Measurements from ENCODE around the gene TTLL8. TPM values are rescaled to one million over a fixed set of nuclear protein-coding genes. Genes with fewer than 3 reads are reported as not detected.

The TTLL8 gene
- total RNA-seq, 4 donors from 2014 or later = not detected

DNA sequence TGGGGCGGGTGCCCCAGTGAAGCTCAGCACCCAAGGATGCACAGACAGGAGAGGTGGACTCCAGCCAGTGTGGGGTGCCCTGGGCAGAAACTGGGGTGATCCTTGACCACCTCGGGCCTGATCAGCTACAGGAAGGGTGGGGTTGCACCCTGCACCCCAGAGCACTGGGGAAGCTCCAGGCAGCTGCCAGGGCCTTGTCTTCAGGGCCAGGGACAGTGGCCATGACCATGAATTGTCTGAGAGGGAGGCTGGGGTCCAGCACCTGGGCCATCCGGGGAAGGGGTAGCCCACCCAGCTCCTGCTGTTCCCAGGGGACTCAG is 63.1 kb downstream of the TTLL8 start:
- DNase-seq (ENCODE audit: extremely low spot score) = no peak
- Histone ChIP-seq H3K4me1 (peaks cover 5 to 19% (median 17%) of the 10 kb centered on the region in 4 donors), H3K4me3 (no peak overlapping the region), H3K27me3 (peaks cover 0 to 35% (median 6%) of the 10 kb centered on the region in 4 donors), H3K9me3 (peaks cover 0 to 23% (median 11%) of the 10 kb centered on the region in 4 donors), H3K36me3 (no peaks in the 10 kb centered on the region), H3K27ac (replicated peaks in 1 of 4) (no peak overlapping the region)
- intact Hi-C loops (cut with DNase I) = no loop called here
- TF ChIP-seq EP300 (IDR thresholded peaks at IDR 0.05) (no peak), POLR2AphosphoS5 (IDR thresholded peaks at IDR 0.05) (no peak), POLR2A (IDR thresholded peaks at IDR 0.05; ENCODE audit: low read depth) (no peak)
- TF ChIP-seq, protein P1, sequence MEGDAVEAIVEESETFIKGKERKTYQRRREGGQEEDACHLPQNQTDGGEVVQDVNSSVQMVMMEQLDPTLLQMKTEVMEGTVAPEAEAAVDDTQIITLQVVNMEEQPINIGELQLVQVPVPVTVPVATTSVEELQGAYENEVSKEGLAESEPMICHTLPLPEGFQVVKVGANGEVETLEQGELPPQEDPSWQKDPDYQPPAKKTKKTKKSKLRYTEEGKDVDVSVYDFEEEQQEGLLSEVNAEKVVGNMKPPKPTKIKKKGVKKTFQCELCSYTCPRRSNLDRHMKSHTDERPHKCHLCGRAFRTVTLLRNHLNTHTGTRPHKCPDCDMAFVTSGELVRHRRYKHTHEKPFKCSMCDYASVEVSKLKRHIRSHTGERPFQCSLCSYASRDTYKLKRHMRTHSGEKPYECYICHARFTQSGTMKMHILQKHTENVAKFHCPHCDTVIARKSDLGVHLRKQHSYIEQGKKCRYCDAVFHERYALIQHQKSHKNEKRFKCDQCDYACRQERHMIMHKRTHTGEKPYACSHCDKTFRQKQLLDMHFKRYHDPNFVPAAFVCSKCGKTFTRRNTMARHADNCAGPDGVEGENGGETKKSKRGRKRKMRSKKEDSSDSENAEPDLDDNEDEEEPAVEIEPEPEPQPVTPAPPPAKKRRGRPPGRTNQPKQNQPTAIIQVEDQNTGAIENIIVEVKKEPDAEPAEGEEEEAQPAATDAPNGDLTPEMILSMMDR (IDR thresholded peaks at IDR 0.05) = no peak
- no CpG with 5 or more reads among the region's 3 CpGs for WGBS

DNA sequence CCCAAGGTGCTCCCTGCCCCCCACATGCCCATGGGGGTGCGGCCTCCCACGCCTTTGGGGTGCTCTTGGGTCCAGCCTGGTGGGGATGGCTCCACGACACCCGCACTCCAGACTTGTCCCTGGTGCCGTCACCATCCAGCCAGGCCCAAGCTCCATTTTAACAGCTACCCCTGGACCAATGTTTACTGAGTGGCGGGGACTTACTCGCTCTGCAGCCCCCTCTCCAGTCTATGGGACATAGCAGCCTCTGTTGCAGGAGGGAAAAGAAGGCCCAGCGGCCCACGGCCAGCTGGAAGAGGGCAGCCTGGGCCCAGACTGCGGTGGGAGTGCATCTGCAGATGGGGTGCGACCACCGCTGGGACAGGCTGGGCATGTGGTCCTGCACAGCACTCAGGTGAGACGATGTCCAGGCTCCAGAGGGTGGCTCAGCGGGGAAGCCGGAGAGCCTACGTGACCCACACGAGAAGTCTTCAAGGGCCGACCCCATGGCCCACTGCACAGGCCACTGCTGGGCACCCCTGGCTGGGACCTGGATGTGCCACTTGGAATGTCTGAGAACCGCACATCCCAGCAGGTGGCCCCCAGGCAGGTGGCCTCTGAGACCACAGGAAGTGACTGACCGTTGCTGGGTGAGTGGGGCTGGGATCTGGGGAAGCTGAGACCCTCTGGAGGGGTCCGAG is 63.6 kb downstream of the TTLL8 start:
- peaks cover 0 to 30% (median 2%) of the 10 kb centered on the region in 4 donors for H3K27me3 ChIP-seq
- 93% methylated on average over 10 of the region's 21 CpGs for WGBS
- H3K9me3 ChIP-seq = peaks cover 0 to 23% (median 11%) of the 10 kb centered on the region in 4 donors
- H3K4me3 ChIP-seq = no peak overlapping the region
- no peak for DNase-seq (ENCODE audit: extremely low spot score)
- TF ChIP-seq POLR2A (IDR thresholded peaks at IDR 0.05; ENCODE audit: low read depth) = no peak
- TF ChIP-seq, protein P1 (IDR thresholded peaks at IDR 0.05) = no peak
- no peak for TF ChIP-seq POLR2AphosphoS5 (IDR thresholded peaks at IDR 0.05)
- no peak for TF ChIP-seq EP300 (IDR thresholded peaks at IDR 0.05)
- no peak overlapping the region for H3K27ac ChIP-seq (replicated peaks in 1 of 4)
- H3K4me1 ChIP-seq = peaks cover 3 to 14% (median 13%) of the 10 kb centered on the region in 4 donors
- H3K36me3 ChIP-seq = no peaks in the 10 kb centered on the region
- intact Hi-C loops (cut with DNase I) = loop anchor here (5.0 kb wide), 1 partner anchor 62 kb away; no protein-coding TSS in a partner anchor

DNA sequence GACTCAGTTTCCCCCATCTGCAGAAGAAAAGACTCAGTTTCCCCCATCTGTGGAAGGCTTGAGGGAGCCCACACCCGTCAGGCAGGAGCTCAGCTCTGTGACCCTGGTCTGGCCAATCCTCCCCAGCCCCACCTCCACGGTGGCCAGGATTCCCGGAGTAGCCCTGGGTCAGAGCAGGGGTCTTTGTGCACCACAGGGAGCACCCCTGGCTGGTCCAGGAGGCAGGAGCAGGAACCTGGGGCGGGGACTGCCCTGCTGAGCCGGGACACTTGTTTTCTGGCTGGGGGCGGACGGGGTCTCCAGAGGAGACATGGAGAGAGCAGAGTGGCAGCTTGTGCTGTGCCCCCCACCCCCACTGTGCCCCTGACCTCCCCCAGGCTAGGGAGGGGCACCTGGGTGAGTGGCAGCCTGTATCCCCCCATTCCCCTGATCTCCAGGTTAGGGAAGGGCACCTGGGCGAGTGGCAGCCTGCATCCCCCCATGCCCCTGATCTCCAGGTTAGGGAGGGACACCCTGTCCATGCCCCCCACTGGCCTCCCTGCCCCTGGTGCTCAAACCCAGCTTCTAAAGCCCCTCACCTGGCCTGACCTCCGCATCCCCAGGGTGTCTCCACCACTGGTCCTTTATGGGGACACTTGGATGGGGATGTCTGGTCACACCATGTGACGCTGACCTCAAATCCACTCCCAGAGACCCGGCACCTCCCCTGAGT is 64.3 kb downstream of the TTLL8 start:
- WGBS = 61% methylated on average over 7 of the region's 11 CpGs
- no peak overlapping the region for H3K4me3 ChIP-seq
- TF ChIP-seq POLR2AphosphoS5 (IDR thresholded peaks at IDR 0.05) = no peak
- TF ChIP-seq, protein P1 (IDR thresholded peaks at IDR 0.05) = no peak
- no peak for TF ChIP-seq POLR2A (IDR thresholded peaks at IDR 0.05; ENCODE audit: low read depth)
- no peak for TF ChIP-seq EP300 (IDR thresholded peaks at IDR 0.05)

DNA sequence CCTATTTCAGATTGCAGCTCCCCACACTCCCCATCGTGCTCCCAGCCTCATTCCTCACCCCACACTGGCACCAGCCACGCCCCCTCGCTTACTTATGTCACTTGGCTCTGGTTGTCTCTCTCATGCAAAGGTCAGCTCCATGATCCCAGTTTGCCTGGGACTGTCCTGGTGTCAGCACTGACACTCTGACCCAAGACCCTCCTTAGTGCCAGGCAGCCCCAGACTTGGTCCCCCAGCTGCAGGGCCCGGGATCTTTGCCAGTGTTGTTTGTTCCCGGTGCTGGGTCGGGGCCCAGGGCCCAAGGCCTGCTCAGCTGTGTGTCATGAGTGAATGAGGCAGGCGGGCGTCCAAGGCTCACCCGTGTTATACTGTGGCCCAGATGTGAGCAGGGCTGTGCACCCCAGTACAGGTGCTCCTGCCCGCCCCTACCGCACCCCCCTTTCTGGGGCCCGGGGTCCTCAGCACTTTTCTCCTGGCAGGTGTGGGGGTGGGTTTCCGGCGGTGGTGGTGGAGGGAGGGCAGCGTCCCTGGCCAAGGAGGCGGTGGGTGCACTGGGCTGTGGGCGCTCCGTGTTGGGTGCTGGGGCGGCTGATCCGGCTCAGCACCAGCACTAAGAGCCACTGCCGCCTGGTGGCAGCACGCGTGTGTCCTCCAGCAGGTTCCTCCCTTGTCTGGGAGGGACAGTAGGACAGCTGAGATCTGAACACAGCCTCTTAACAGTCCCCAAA is 65.0 kb downstream of the TTLL8 start:
- intact Hi-C loops (cut with DNase I) = loop anchor here (5.0 kb wide), 1 partner anchor 61 kb away; no protein-coding TSS in a partner anchor
- H3K27me3 ChIP-seq = peaks cover 0 to 16% (median 0%) of the 10 kb centered on the region in 4 donors
- DNase-seq (ENCODE audit: extremely low spot score) = no peak
- H3K4me1 ChIP-seq = peaks cover 0 to 8% (median 8%) of the 10 kb centered on the region in 4 donors
- H3K36me3 ChIP-seq = no peaks in the 10 kb centered on the region
- H3K9me3 ChIP-seq = peaks cover 0 to 23% (median 11%) of the 10 kb centered on the region in 4 donors
- H3K27ac ChIP-seq (replicated peaks in 1 of 4) = no peak overlapping the region
- no peak overlapping the region for H3K4me3 ChIP-seq
- TF ChIP-seq EP300 (IDR thresholded peaks at IDR 0.05) (no peak), POLR2A (IDR thresholded peaks at IDR 0.05; ENCODE audit: low read depth) (no peak), POLR2AphosphoS5 (IDR thresholded peaks at IDR 0.05) (no peak)
- TF ChIP-seq, protein P1 (IDR thresholded peaks at IDR 0.05) = peak; percentile 58 to 71 (median 60)
- 35% methylated on average over 8 of the region's 23 CpGs for WGBS

More for the DNA sequence above, 64.3 kb downstream of the TTLL8 start:
- no peak overlapping the region for H3K27ac ChIP-seq (replicated peaks in 1 of 4)
- peaks cover 0 to 23% (median 11%) of the 10 kb centered on the region in 4 donors for H3K9me3 ChIP-seq
- intact Hi-C loops (cut with DNase I) = loop anchor here (5.0 kb wide), 1 partner anchor 62 kb away; no protein-coding TSS in a partner anchor
- no peaks in the 10 kb centered on the region for H3K36me3 ChIP-seq
- DNase-seq (ENCODE audit: extremely low spot score) = no peak
- peaks cover 0 to 8% (median 8%) of the 10 kb centered on the region in 4 donors for H3K4me1 ChIP-seq
- H3K27me3 ChIP-seq = peaks cover 0 to 23% (median 0%) of the 10 kb centered on the region in 4 donors

Data from esophagus muscularis mucosa (tissue), 4 donors.